ENCODE data around the gene NRXN3.

The NRXN3 gene

GRCh38 chr14:78904094-78904493 is 733.9 kb downstream of the NRXN3 start:
- H3K27ac ChIP-seq (ENCODE audit: insufficient read depth, low read length, poor library complexity, severe bottlenecking): no peak overlapping the region
- no peaks in the 10 kb centered on the region for H3K27me3 ChIP-seq (replicated peaks; ENCODE audit: control insufficient read depth, insufficient read depth, low read length, poor library complexity, severe bottlenecking)
- H3K36me3 ChIP-seq (ENCODE audit: control insufficient read depth, insufficient read depth, low read length): no peaks in the 10 kb centered on the region
- no peaks in the 10 kb centered on the region for H3K9me3 ChIP-seq (ENCODE audit: control insufficient read depth, low read length)
- no peaks in the 10 kb centered on the region for H3K4me1 ChIP-seq (ENCODE audit: control insufficient read depth, insufficient read depth, low read length, poor library complexity, severe bottlenecking)
- no peak overlapping the region for H3K4me3 ChIP-seq (ENCODE audit: insufficient read depth, low read depth, low read length, poor library complexity, severe bottlenecking)
- DNase-seq: no peak

GRCh38 chr14:78917462-78917861 is 747.3 kb downstream of the NRXN3 start:
- peaks cover 3% of the 10 kb centered on the region for H3K27me3 ChIP-seq (replicated peaks; ENCODE audit: control insufficient read depth, insufficient read depth, low read length, poor library complexity, severe bottlenecking)
- H3K4me1 ChIP-seq (ENCODE audit: control insufficient read depth, insufficient read depth, low read length, poor library complexity, severe bottlenecking): no peaks in the 10 kb centered on the region
- no peak overlapping the region for H3K4me3 ChIP-seq (ENCODE audit: insufficient read depth, low read depth, low read length, poor library complexity, severe bottlenecking)
- no peak for DNase-seq
- no peak overlapping the region for H3K27ac ChIP-seq (ENCODE audit: insufficient read depth, low read length, poor library complexity, severe bottlenecking)
- no peaks in the 10 kb centered on the region for H3K36me3 ChIP-seq (ENCODE audit: control insufficient read depth, insufficient read depth, low read length)
- no peaks in the 10 kb centered on the region for H3K9me3 ChIP-seq (ENCODE audit: control insufficient read depth, low read length)

- Histone ChIP-seq H3K27me3 (replicated peaks; ENCODE audit: control insufficient read depth, insufficient read depth, low read length, poor library complexity, severe bottlenecking) (no peaks in the 10 kb centered on the region), H3K4me1 (ENCODE audit: control insufficient read depth, insufficient read depth, low read length, poor library complexity, severe bottlenecking) (no peaks in the 10 kb centered on the region), H3K36me3 (ENCODE audit: control insufficient read depth, insufficient read depth, low read length) (no peaks in the 10 kb centered on the region), H3K4me3 (ENCODE audit: insufficient read depth, low read depth, low read length, poor library complexity, severe bottlenecking) (no peak overlapping the region), H3K9me3 (ENCODE audit: control insufficient read depth, low read length) (no peaks in the 10 kb centered on the region), H3K27ac (ENCODE audit: insufficient read depth, low read length, poor library complexity, severe bottlenecking) (no peak overlapping the region)
- DNase-seq: no peak
Observed at GRCh38 chr14:78921856-78922255, 751.7 kb downstream of the NRXN3 start.

GRCh38 chr14:78927261-78927660 is 757.1 kb downstream of the NRXN3 start:
- no peaks in the 10 kb centered on the region for H3K9me3 ChIP-seq (ENCODE audit: control insufficient read depth, low read length)
- no peak overlapping the region for H3K4me3 ChIP-seq (ENCODE audit: insufficient read depth, low read depth, low read length, poor library complexity, severe bottlenecking)
- no peak overlapping the region for H3K27ac ChIP-seq (ENCODE audit: insufficient read depth, low read length, poor library complexity, severe bottlenecking)
- no peaks in the 10 kb centered on the region for H3K4me1 ChIP-seq (ENCODE audit: control insufficient read depth, insufficient read depth, low read length, poor library complexity, severe bottlenecking)
- H3K36me3 ChIP-seq (ENCODE audit: control insufficient read depth, insufficient read depth, low read length): no peaks in the 10 kb centered on the region
- no peak for DNase-seq
- no peaks in the 10 kb centered on the region for H3K27me3 ChIP-seq (replicated peaks; ENCODE audit: control insufficient read depth, insufficient read depth, low read length, poor library complexity, severe bottlenecking)

- DNase-seq: no peak
- Histone ChIP-seq H3K4me3 (ENCODE audit: insufficient read depth, low read depth, low read length, poor library complexity, severe bottlenecking) (no peak overlapping the region), H3K36me3 (ENCODE audit: control insufficient read depth, insufficient read depth, low read length) (no peaks in the 10 kb centered on the region), H3K9me3 (ENCODE audit: control insufficient read depth, low read length) (no peaks in the 10 kb centered on the region), H3K4me1 (ENCODE audit: control insufficient read depth, insufficient read depth, low read length, poor library complexity, severe bottlenecking) (no peaks in the 10 kb centered on the region), H3K27ac (ENCODE audit: insufficient read depth, low read length, poor library complexity, severe bottlenecking) (no peak overlapping the region), H3K27me3 (replicated peaks; ENCODE audit: control insufficient read depth, insufficient read depth, low read length, poor library complexity, severe bottlenecking) (no peaks in the 10 kb centered on the region)
Observed at GRCh38 chr14:78933166-78933565, 763.0 kb downstream of the NRXN3 start.

- Histone ChIP-seq H3K4me3 (ENCODE audit: insufficient read depth, low read depth, low read length, poor library complexity, severe bottlenecking) (no peak overlapping the region), H3K27me3 (replicated peaks; ENCODE audit: control insufficient read depth, insufficient read depth, low read length, poor library complexity, severe bottlenecking) (no peaks in the 10 kb centered on the region), H3K27ac (ENCODE audit: insufficient read depth, low read length, poor library complexity, severe bottlenecking) (no peak overlapping the region), H3K36me3 (ENCODE audit: control insufficient read depth, insufficient read depth, low read length) (no peaks in the 10 kb centered on the region), H3K9me3 (ENCODE audit: control insufficient read depth, low read length) (no peaks in the 10 kb centered on the region), H3K4me1 (ENCODE audit: control insufficient read depth, insufficient read depth, low read length, poor library complexity, severe bottlenecking) (no peaks in the 10 kb centered on the region)
- DNase-seq: no peak
Observed at GRCh38 chr14:78933948-78934524, 763.9 kb downstream of the NRXN3 start.

GRCh38 chr14:78946949-78947348 is 776.8 kb downstream of the NRXN3 start:
- no peaks in the 10 kb centered on the region for H3K9me3 ChIP-seq (ENCODE audit: control insufficient read depth, low read length)
- H3K4me3 ChIP-seq (ENCODE audit: insufficient read depth, low read depth, low read length, poor library complexity, severe bottlenecking): no peak overlapping the region

GRCh38 chr14:78947681-78948080 is 777.5 kb downstream of the NRXN3 start:
- DNase-seq: no peak
- H3K27me3 ChIP-seq (replicated peaks; ENCODE audit: control insufficient read depth, insufficient read depth, low read length, poor library complexity, severe bottlenecking): no peaks in the 10 kb centered on the region
- no peaks in the 10 kb centered on the region for H3K36me3 ChIP-seq (ENCODE audit: control insufficient read depth, insufficient read depth, low read length)
- no peaks in the 10 kb centered on the region for H3K4me1 ChIP-seq (ENCODE audit: control insufficient read depth, insufficient read depth, low read length, poor library complexity, severe bottlenecking)
- H3K27ac ChIP-seq (ENCODE audit: insufficient read depth, low read length, poor library complexity, severe bottlenecking): no peak overlapping the region
- no peak overlapping the region for H3K4me3 ChIP-seq (ENCODE audit: insufficient read depth, low read depth, low read length, poor library complexity, severe bottlenecking)
- H3K9me3 ChIP-seq (ENCODE audit: control insufficient read depth, low read length): no peaks in the 10 kb centered on the region

More at GRCh38 chr14:78946949-78947348, 776.8 kb downstream of the NRXN3 start:
- H3K36me3 ChIP-seq (ENCODE audit: control insufficient read depth, insufficient read depth, low read length): no peaks in the 10 kb centered on the region
- H3K27me3 ChIP-seq (replicated peaks; ENCODE audit: control insufficient read depth, insufficient read depth, low read length, poor library complexity, severe bottlenecking): no peaks in the 10 kb centered on the region
- H3K27ac ChIP-seq (ENCODE audit: insufficient read depth, low read length, poor library complexity, severe bottlenecking): no peak overlapping the region
- DNase-seq: no peak
- H3K4me1 ChIP-seq (ENCODE audit: control insufficient read depth, insufficient read depth, low read length, poor library complexity, severe bottlenecking): no peaks in the 10 kb centered on the region

- no peak overlapping the region for H3K4me3 ChIP-seq (ENCODE audit: insufficient read depth, low read depth, low read length, poor library complexity, severe bottlenecking)
- no peak overlapping the region for H3K27ac ChIP-seq (ENCODE audit: insufficient read depth, low read length, poor library complexity, severe bottlenecking)
- no peak for DNase-seq
- no peaks in the 10 kb centered on the region for H3K4me1 ChIP-seq (ENCODE audit: control insufficient read depth, insufficient read depth, low read length, poor library complexity, severe bottlenecking)
- no peaks in the 10 kb centered on the region for H3K27me3 ChIP-seq (replicated peaks; ENCODE audit: control insufficient read depth, insufficient read depth, low read length, poor library complexity, severe bottlenecking)
- H3K9me3 ChIP-seq (ENCODE audit: control insufficient read depth, low read length): no peaks in the 10 kb centered on the region
- no peaks in the 10 kb centered on the region for H3K36me3 ChIP-seq (ENCODE audit: control insufficient read depth, insufficient read depth, low read length)
Observed at GRCh38 chr14:78950649-78951048, 780.5 kb downstream of the NRXN3 start.

- H3K27ac ChIP-seq (ENCODE audit: insufficient read depth, low read length, poor library complexity, severe bottlenecking): no peak overlapping the region
- no peaks in the 10 kb centered on the region for H3K4me1 ChIP-seq (ENCODE audit: control insufficient read depth, insufficient read depth, low read length, poor library complexity, severe bottlenecking)
- DNase-seq: no peak
- H3K9me3 ChIP-seq (ENCODE audit: control insufficient read depth, low read length): no peaks in the 10 kb centered on the region
- no peak overlapping the region for H3K4me3 ChIP-seq (ENCODE audit: insufficient read depth, low read depth, low read length, poor library complexity, severe bottlenecking)
- no peaks in the 10 kb centered on the region for H3K36me3 ChIP-seq (ENCODE audit: control insufficient read depth, insufficient read depth, low read length)
- no peaks in the 10 kb centered on the region for H3K27me3 ChIP-seq (replicated peaks; ENCODE audit: control insufficient read depth, insufficient read depth, low read length, poor library complexity, severe bottlenecking)
Observed at GRCh38 chr14:78951602-78952001, 781.4 kb downstream of the NRXN3 start.

Measured in effector memory CD4-positive, alpha-beta T cell (primary cell).